H1 (cell line): ENCODE data around the gene DIP2C. TPM values are rescaled to one million over a fixed set of nuclear protein-coding genes. Genes with fewer than 3 reads are reported as not detected.

Experiments used
- CTCF ChIA-PET: fragments of 300-600 bp; sonication (Branson Sonifier 250); formaldehyde crosslinking; loops from one replicate; lab custom pipeline; 2021; ENCODE audit not compliant: partially characterized antibody; lab: Charles Lee
- POLR2A ChIA-PET: fragments of 300-600 bp; sonication (Branson Sonifier 250); formaldehyde crosslinking; loops from one replicate; lab custom pipeline; 2021; ENCODE audit warnings: inconsistent platforms; ENCODE audit not compliant: partially characterized antibody; lab: Charles Lee
- DNase-seq, 2 experiments: peaks; one replicate each; pipeline versions ENCODE4 v3.0.0 to v3.0.0-alpha.2; 2010 to 2022; ENCODE audit warnings: low spot score in 2 of 2, low read depth in 1 of 2, mixed read lengths in 1 of 2
- FAIRE-seq: peaks from 2 replicates; lab custom pipeline; 2011; peaks lifted over from hg19 to GRCh38; lab: Jason Lieb, UNC
- H2AFZ ChIP-seq: 2 replicates; pipeline ENCODE4 v1.8.1; 2012; ENCODE audit warnings: low read length, inconsistent platforms
- H2AK5ac ChIP-seq: 2 replicates; pipeline ENCODE4 v1.6.1; 2013; ENCODE audit warnings: low read depth, low read length
- H2BK120ac ChIP-seq: replicated peaks from 2 replicates; pipeline ENCODE3; 2013; ENCODE audit warnings: low read depth, low read length, inconsistent platforms
- H2BK12ac ChIP-seq: 2 replicates; pipeline ENCODE4 v1.6.1; 2013; ENCODE audit warnings: low read depth, low read length
- H2BK15ac ChIP-seq: 2 replicates; pipeline ENCODE4 v1.6.1; 2013; ENCODE audit warnings: low read length
- H2BK20ac ChIP-seq: 2 replicates; pipeline ENCODE4 v1.6.1; 2013; ENCODE audit warnings: low read length
- H2BK5ac ChIP-seq: 2 replicates; pipeline ENCODE4 v1.6.1; 2013; ENCODE audit warnings: low read depth, low read length
- H3K14ac ChIP-seq: 2 replicates; pipeline ENCODE4 v1.6.1; 2013; ENCODE audit warnings: inconsistent platforms; ENCODE audit not compliant: insufficient read length
- H3K18ac ChIP-seq: 2 replicates; pipeline ENCODE4 v1.6.1; 2013; ENCODE audit warnings: low read length; ENCODE audit errors: extremely low read depth
- H3K23ac ChIP-seq: 2 replicates; pipeline ENCODE4 v1.6.1; 2013; ENCODE audit warnings: inconsistent platforms; ENCODE audit not compliant: insufficient read length
- H3K23me2 ChIP-seq: 2 replicates; pipeline ENCODE4 v1.6.1; 2013; ENCODE audit warnings: low read depth, low read length
- H3K27ac ChIP-seq: 2 replicates; pipeline ENCODE4 v1.6.1; 2011; ENCODE audit warnings: low read depth, low read length, inconsistent platforms
- H3K27me3 ChIP-seq, 4 experiments: replicated peaks in 1 of 4; 1 replicate in 1 of 4; 2 replicates in 3 of 4; pipeline versions ENCODE4 v1.6.1 to v1.8.1; 2011 to 2013; ENCODE audit warnings: low read length in 3 of 4, mild to moderate bottlenecking in 3 of 4, inconsistent platforms in 2 of 4, mixed read lengths in 2 of 4, moderate library complexity in 1 of 4; ENCODE audit not compliant: control insufficient read depth in 3 of 4, insufficient read depth in 3 of 4; ENCODE audit errors: extremely low read depth in 1 of 4
- H3K36me3 ChIP-seq, 4 experiments: 2 replicates each; pipeline versions ENCODE4 v1.6.1 to v1.8.1; 2011 to 2013; ENCODE audit warnings: mild to moderate bottlenecking in 4 of 4, low read length in 3 of 4, moderate library complexity in 2 of 4, control low read depth in 1 of 4, inconsistent platforms in 1 of 4; ENCODE audit not compliant: insufficient read depth in 4 of 4, control insufficient read depth in 2 of 4
- H3K4ac ChIP-seq: replicated peaks from 2 replicates; pipeline ENCODE3; 2013; ENCODE audit warnings: low read length, low read depth, mixed read lengths, inconsistent platforms; ENCODE audit not compliant: insufficient read length
- H3K4me1 ChIP-seq, 4 experiments: replicated peaks in 1 of 4; 1 replicate in 1 of 4; 2 replicates in 3 of 4; pipeline versions ENCODE4 v1.6.1 to v1.8.1; 2011 to 2013; ENCODE audit warnings: low read length in 3 of 4, inconsistent platforms in 2 of 4, mixed read lengths in 1 of 4; ENCODE audit not compliant: insufficient read depth in 4 of 4, control insufficient read depth in 3 of 4
- H3K4me2 ChIP-seq, 2 experiments: 2 replicates each; pipeline versions ENCODE4 v1.6.1 to v1.8.1; 2011 to 2013; ENCODE audit warnings: low read depth in 2 of 2, low read length in 2 of 2, control low read depth in 1 of 2, inconsistent platforms in 1 of 2, mild to moderate bottlenecking in 1 of 2; ENCODE audit not compliant: insufficient read depth in 1 of 2
- H3K4me3 ChIP-seq, 4 experiments: fragments of 200-600, 300-600 bp in 1 of 4; sonication (generic), shearing (Covaris generic), sonication (Bioruptor Twin) in 1 of 4; 2 replicates each; pipeline versions ENCODE4 v1.5.1 to v1.8.1; 2011 to 2016; ENCODE audit warnings: low read length in 4 of 4, low read depth in 3 of 4, control low read depth in 2 of 4, inconsistent platforms in 2 of 4, mild to moderate bottlenecking in 2 of 4, mixed read lengths in 1 of 4, moderate library complexity in 1 of 4; ENCODE audit not compliant: insufficient read depth in 2 of 4; ENCODE audit errors: extremely low read depth in 1 of 4
- H3K56ac ChIP-seq: replicated peaks from 2 replicates; pipeline ENCODE3; 2013; ENCODE audit warnings: low read depth, mild to moderate bottlenecking, mixed read lengths, low read length, inconsistent platforms; ENCODE audit not compliant: insufficient read length
- H3K79me1 ChIP-seq: 2 replicates; pipeline ENCODE4 v1.6.1; 2013; ENCODE audit warnings: low read depth, low read length, control low read depth
- H3K79me2 ChIP-seq, 2 experiments: 2 replicates each; pipeline versions ENCODE4 v1.6.1 to v1.8.1; 2012 to 2013; ENCODE audit warnings: low read length in 2 of 2, mild to moderate bottlenecking in 2 of 2, inconsistent platforms in 1 of 2; ENCODE audit not compliant: insufficient read depth in 2 of 2, control insufficient read depth in 1 of 2
- H3K9ac ChIP-seq, 4 experiments: replicated peaks in 1 of 4; 1 replicate in 1 of 4; 2 replicates in 3 of 4; pipeline versions ENCODE4 v1.6.1 to v1.8.1; 2011 to 2013; ENCODE audit warnings: low read depth in 3 of 4, low read length in 3 of 4, control low read depth in 2 of 4, mild to moderate bottlenecking in 2 of 4, moderate library complexity in 2 of 4, inconsistent platforms in 1 of 4; ENCODE audit errors: extremely low read depth in 1 of 4
- H3K9me3 ChIP-seq, 2 experiments: 2 replicates each; pipeline versions ENCODE4 v1.6.1 to v1.8.1; 2012 to 2013; ENCODE audit warnings: mild to moderate bottlenecking in 2 of 2, moderate library complexity in 2 of 2, control low read depth in 1 of 2, inconsistent platforms in 1 of 2, low read depth in 1 of 2, low read length in 1 of 2, mixed read lengths in 1 of 2; ENCODE audit not compliant: insufficient read depth in 2 of 2
- H4K20me1 ChIP-seq, 2 experiments: replicated peaks in 1 of 2; 2 replicates each; pipeline versions ENCODE3 to v1.8.1; 2011 to 2013; ENCODE audit warnings: inconsistent platforms in 2 of 2, low read length in 2 of 2, mild to moderate bottlenecking in 1 of 2; ENCODE audit not compliant: insufficient read depth in 2 of 2, control insufficient read depth in 1 of 2
- H4K5ac ChIP-seq: 2 replicates; pipeline ENCODE4 v1.6.1; 2013; ENCODE audit warnings: low read length, low read depth, mixed read lengths, inconsistent platforms; ENCODE audit not compliant: insufficient read length
- H4K8ac ChIP-seq: 2 replicates; pipeline ENCODE4 v1.8.0; 2013; ENCODE audit warnings: mild to moderate bottlenecking, moderate library complexity, low read length, inconsistent platforms; ENCODE audit not compliant: insufficient read depth; ENCODE audit errors: extremely low read depth
- H4K91ac ChIP-seq: replicated peaks from 2 replicates; pipeline ENCODE3; 2013; ENCODE audit warnings: low read length, mixed read lengths, inconsistent platforms; ENCODE audit not compliant: insufficient read length
- CBX8 ChIP-seq: fragments of 300-800, 300-1000 bp; sonication (generic); IDR thresholded peaks from 2 replicates; pipeline ENCODE4 v1.7.1; 2016; ENCODE audit warnings: low read depth, low read length, borderline replicate concordance
- CHD2 ChIP-seq: IDR thresholded peaks from 2 replicates; pipeline ENCODE4 v1.6.1; 2012; ENCODE audit warnings: low read length, improper control_type of control experiment
- EZH2 ChIP-seq: fragments of 200-600 bp; sonication (generic); IDR thresholded peaks from 2 replicates; pipeline ENCODE4 v1.7.1; 2012; ENCODE audit warnings: low read depth, mild to moderate bottlenecking, moderate library complexity, low read length, inconsistent platforms; ENCODE audit not compliant: severe bottlenecking
- FOSL1 ChIP-seq: IDR thresholded peaks from 2 replicates; pipeline ENCODE4 v1.6.1; 2011; ENCODE audit warnings: mild to moderate bottlenecking, low read depth, low read length, moderate library complexity; ENCODE audit not compliant: insufficient read depth
- KDM5A ChIP-seq: fragments of 200-600 bp; IDR thresholded peaks from 2 replicates; pipeline ENCODE4 v1.7.1; 2012; ENCODE audit warnings: mild to moderate bottlenecking, low read length, inconsistent platforms, mixed read lengths
- NRF1 ChIP-seq: IDR thresholded peaks from 2 replicates; pipeline ENCODE4 v1.6.1; 2011; ENCODE audit warnings: mild to moderate bottlenecking, low read depth, low read length, improper control_type of control experiment
- RFX5 ChIP-seq: IDR thresholded peaks from 2 replicates; pipeline ENCODE4 v1.6.1; 2011; ENCODE audit warnings: low read depth, low read length, improper control_type of control experiment, borderline replicate concordance
- SP2 ChIP-seq: IDR thresholded peaks from 2 replicates; pipeline ENCODE4 v1.6.1; 2012; ENCODE audit warnings: mild to moderate bottlenecking, low read length, inconsistent platforms
- TAF7 ChIP-seq: optimal IDR thresholded peaks from 2 replicates; pipeline ENCODE3; 2011; ENCODE audit warnings: low read depth, mild to moderate bottlenecking, inconsistent platforms, low read length, moderate library complexity, borderline replicate concordance
- TCF12 ChIP-seq: IDR thresholded peaks from 2 replicates; pipeline ENCODE4 v1.6.1; 2011; ENCODE audit warnings: low read depth, mild to moderate bottlenecking, low read length
- ZNF274 ChIP-seq: IDR thresholded peaks from 2 replicates; pipeline ENCODE4 v1.7.0; 2012; ENCODE audit warnings: low read length, borderline replicate concordance; ENCODE audit errors: extremely low read depth
- WGBS, 2 experiments: shearing (Covaris generic) in 1 of 2; methylation state at CpG; one replicate each; pipeline versions ENCODE4 v1.1.6 to v1.1.7; 2013 to 2015; ENCODE audit warnings: low lambda C conversion rate in 2 of 2, mixed read lengths in 2 of 2, inconsistent platforms in 1 of 2, low coverage in 1 of 2, missing lambda C conversion rate in 1 of 2; ENCODE audit not compliant: insufficient replicate concordance in 2 of 2, insufficient coverage in 1 of 2, insufficient read length in 1 of 2; ENCODE audit errors: extremely low coverage in 1 of 2, missing lambda C conversion rate in 1 of 2; 5-methylcytosine and 5-hydroxymethylcytosine counted together
- polyA plus RNA-seq, 7 experiments: library from polyadenylated mRNA; depleted of rRNA in 3 of 7; stranded (reverse) in 5 of 7; unstranded in 2 of 7; fragments of >200 nt in 5 of 7; fragments of 200-250 nt in 2 of 7; gene quantifications; 1 replicate in 5 of 7; 2 replicates in 1 of 7; 4 replicates in 1 of 7; pipeline versions ENCODE4 v1.2.1 to v1.2.3, GENCODE V29; 2011 to 2013; ENCODE audit warnings: missing spikeins in 2 of 7, mixed read lengths in 2 of 7
- total RNA-seq: library from RNA; stranded (reverse); fragmentation: NEBNext Ultra II Directional; extraction: Animal tissue kit (Norgen Biotek cat#: 25700); gene quantifications from 2 replicates; pipeline ENCODE4 v1.2.1, GENCODE V29; 2021

DIP2C gene
- total and polyA plus RNA-seq, 2 of the 8 experiments (the other 6 are each of a cell fraction or from before 2014, with no cell fraction given) = 3.8 to 9.3 TPM

- no peak for FAIRE-seq
- Histone ChIP-seq H3K27me3 (no peaks in the 10 kb centered on the region), H4K5ac (no peak overlapping the region), H3K9me3 (no peaks in the 10 kb centered on the region), H3K14ac (no peak overlapping the region), H2BK12ac (no peak overlapping the region), H2BK20ac (no peak overlapping the region), H3K36me3 (no peaks in the 10 kb centered on the region), H3K18ac (no peak overlapping the region), H3K79me1 (peaks cover 25% of the 10 kb centered on the region), H2AFZ (no peak overlapping the region), H3K23me2 (no peaks in the 10 kb centered on the region), H2AK5ac (no peak overlapping the region), H2BK120ac (no peak overlapping the region), H2BK15ac (no peak overlapping the region), H4K8ac (0 out of 2 replicates have a peak overlapping the region, but pooled peaks have one; percentile 22), H2BK5ac (no peak overlapping the region), H3K4me2 (no peak overlapping the region), H4K91ac (no peak overlapping the region), H3K27ac (no peak overlapping the region), H4K20me1 (peaks cover 2 to 20% of the 10 kb centered on the region in 2 experiments), H3K79me2 (peaks cover 3 to 20% of the 10 kb centered on the region in 2 experiments; a peak in 3 of 4 replicates), H3K9ac (no peak overlapping the region), H3K23ac (no peak overlapping the region), H3K4me1 (no peaks in the 10 kb centered on the region; a peak in 3 of 7 replicates), H3K4ac (peak overlapping the region; percentile 14), H3K56ac (no peak overlapping the region), H3K4me3 (no peak overlapping the region)
- 89% methylated on average over 17 of the region's 20 CpGs; no CpG with 5 or more reads in 1 of the 2 experiments for WGBS, 2 experiments
- no peak for DNase-seq
- POLR2A ChIA-PET = no interaction called here
- CTCF ChIA-PET = interaction anchor here (1.0 to 2.1 kb wide), 6 partner anchors 9 to 345 kb away, joined by 3 to 5 read pairs (median 3); no protein-coding TSS in a partner anchor
- TF ChIP-seq FOSL1 (no peak), TAF7 (no peak), KDM5A (no peak), SP2 (no peak), EZH2 (no peak), NRF1 (no peak), CBX8 (no peak), RFX5 (no peak), CHD2 (no peak), TCF12 (no peak), ZNF274 (no peak)
Observed at GRCh38 chr10:650886-651615, 38.4 kb downstream of the DIP2C start.
